ENCODE results near the gene EFNA5.

The EFNA5 gene

DNA sequence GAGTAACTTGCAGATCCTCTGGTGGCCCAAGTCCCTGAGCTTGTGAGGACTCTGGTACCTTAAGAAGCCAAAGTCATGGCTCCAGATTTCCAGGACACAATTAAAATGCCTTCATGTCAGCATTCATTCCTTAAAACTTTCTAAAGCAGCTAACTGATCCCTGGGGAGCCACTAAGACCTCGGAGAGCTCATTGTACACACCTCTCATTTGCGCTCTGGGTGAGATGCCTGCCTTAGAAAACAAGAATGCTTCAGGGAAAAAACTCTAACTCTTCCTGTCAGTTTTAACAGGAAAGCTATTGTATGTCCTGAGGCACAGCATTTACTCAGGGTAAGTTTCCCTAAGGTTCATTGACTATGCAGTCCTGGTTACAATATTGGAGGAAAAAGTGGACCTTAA, 285.0 kb downstream of the EFNA5 start:
- Histone ChIP-seq H3K9ac (no peak overlapping the region), H3K27ac (no peak overlapping the region), H3K27me3 (ENCODE audit: insufficient read depth, low read depth) (no peaks in the 10 kb centered on the region), H3K4me3 (IDR thresholded peaks at IDR 0.05; ENCODE audit: insufficient read depth, low read depth, low read length) (no peak overlapping the region), H2AFZ (ENCODE audit: low read depth) (no peak overlapping the region), H3K79me2 (ENCODE audit: insufficient read depth, low read depth) (no peaks in the 10 kb centered on the region), H3K36me3 (ENCODE audit: insufficient read depth) (no peaks in the 10 kb centered on the region), H3K4me1 (ENCODE audit: low read depth, poor library complexity, severe bottlenecking) (peaks cover 19% of the 10 kb centered on the region), H3K4me2 (no peak overlapping the region), H4K20me1 (ENCODE audit: insufficient read depth) (no peaks in the 10 kb centered on the region)
- TF ChIP-seq, protein P1, sequence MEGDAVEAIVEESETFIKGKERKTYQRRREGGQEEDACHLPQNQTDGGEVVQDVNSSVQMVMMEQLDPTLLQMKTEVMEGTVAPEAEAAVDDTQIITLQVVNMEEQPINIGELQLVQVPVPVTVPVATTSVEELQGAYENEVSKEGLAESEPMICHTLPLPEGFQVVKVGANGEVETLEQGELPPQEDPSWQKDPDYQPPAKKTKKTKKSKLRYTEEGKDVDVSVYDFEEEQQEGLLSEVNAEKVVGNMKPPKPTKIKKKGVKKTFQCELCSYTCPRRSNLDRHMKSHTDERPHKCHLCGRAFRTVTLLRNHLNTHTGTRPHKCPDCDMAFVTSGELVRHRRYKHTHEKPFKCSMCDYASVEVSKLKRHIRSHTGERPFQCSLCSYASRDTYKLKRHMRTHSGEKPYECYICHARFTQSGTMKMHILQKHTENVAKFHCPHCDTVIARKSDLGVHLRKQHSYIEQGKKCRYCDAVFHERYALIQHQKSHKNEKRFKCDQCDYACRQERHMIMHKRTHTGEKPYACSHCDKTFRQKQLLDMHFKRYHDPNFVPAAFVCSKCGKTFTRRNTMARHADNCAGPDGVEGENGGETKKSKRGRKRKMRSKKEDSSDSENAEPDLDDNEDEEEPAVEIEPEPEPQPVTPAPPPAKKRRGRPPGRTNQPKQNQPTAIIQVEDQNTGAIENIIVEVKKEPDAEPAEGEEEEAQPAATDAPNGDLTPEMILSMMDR (conservative IDR thresholded peaks at IDR 0.05; ENCODE audit: low read depth, low read length): no peak

DNA sequence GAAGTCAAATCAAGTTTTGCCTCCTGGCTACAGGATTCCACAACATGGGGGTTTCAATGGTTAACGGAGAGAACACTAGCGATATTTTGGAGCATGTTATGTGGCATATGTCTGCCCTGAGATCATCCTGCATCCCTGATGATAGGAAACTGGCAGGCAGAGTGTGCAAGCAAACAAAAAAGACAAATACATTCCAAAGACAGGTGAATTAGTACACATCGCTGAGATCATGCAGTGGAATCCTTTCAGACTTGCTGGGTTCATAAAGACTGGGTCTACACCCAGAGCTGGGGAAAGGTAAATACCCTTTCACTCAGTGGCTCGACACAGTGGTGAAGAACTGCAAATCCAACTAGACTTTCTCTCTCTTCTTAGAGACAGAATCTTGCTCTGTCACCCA, 286.5 kb downstream of the EFNA5 start:
- H3K27ac ChIP-seq: no peak overlapping the region
- H3K27me3 ChIP-seq (ENCODE audit: insufficient read depth, low read depth): no peaks in the 10 kb centered on the region
- no peaks in the 10 kb centered on the region for H4K20me1 ChIP-seq (ENCODE audit: insufficient read depth)
- no peak overlapping the region for H2AFZ ChIP-seq (ENCODE audit: low read depth)
- peaks cover 16% of the 10 kb centered on the region for H3K4me1 ChIP-seq (ENCODE audit: low read depth, poor library complexity, severe bottlenecking)
- no peaks in the 10 kb centered on the region for H3K36me3 ChIP-seq (ENCODE audit: insufficient read depth)
- no peak overlapping the region for H3K4me3 ChIP-seq (IDR thresholded peaks at IDR 0.05; ENCODE audit: insufficient read depth, low read depth, low read length)
- no peak overlapping the region for H3K4me2 ChIP-seq
- no peaks in the 10 kb centered on the region for H3K79me2 ChIP-seq (ENCODE audit: insufficient read depth, low read depth)
- H3K9ac ChIP-seq: no peak overlapping the region
- TF ChIP-seq, protein P1 (conservative IDR thresholded peaks at IDR 0.05; ENCODE audit: low read depth, low read length): no peak

DNA sequence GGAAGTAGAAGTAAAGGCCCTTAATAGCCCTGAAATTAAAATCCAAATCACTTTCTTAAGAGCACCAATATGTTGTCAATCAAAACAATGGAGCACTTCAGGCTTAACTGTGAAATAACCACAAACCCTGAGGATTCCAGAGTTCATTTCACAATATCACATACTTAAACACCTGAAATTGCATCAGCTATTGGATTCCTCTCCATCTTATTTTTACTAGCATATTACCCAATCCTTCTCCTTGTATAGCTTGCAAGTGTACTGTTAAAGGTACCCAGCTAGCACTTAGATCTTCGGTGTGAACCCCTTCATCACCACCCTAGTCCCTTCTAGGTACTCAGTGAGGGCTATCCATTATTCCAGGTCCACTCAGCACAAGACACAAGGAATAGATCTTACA, 287.3 kb downstream of the EFNA5 start:
- no peaks in the 10 kb centered on the region for H3K27me3 ChIP-seq (ENCODE audit: insufficient read depth, low read depth)

DNA sequence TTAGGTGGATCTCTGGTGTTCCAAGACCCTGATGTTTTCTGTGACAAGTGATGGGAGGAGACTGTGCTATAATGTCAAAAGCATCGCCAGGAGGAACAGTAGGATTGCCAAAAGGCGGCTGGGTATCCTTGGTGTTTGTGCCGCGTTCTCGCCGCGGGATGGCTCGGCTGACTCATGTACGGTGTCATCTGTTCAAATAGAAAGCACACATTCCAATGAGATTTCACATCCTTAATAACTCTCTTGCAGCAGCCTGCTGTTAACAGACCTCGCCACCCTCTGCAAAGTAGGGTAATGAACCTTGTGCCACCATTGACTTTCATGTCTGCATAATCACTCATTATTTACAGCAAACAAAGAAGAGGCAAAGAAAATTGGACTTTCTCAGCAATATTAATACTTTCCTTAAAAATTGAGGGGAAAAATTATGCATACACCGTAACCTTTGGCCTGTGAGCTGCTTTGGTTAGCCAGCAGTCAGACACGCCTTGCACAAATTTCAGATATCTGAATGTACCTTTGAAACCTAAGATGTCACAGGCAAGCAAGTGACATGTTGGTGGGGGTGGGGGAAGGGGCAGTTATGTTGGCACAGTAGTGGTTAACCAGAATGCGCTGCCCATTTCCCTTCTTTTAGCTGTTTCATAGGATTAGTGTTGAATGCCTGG, 289.4 kb downstream of the EFNA5 start:
- H3K27ac ChIP-seq: no peak overlapping the region

More for the DNA sequence above, 287.3 kb downstream of the EFNA5 start:
- Histone ChIP-seq H4K20me1 (ENCODE audit: insufficient read depth) (no peaks in the 10 kb centered on the region), H2AFZ (ENCODE audit: low read depth) (no peak overlapping the region), H3K4me1 (ENCODE audit: low read depth, poor library complexity, severe bottlenecking) (peaks cover 7% of the 10 kb centered on the region), H3K4me3 (IDR thresholded peaks at IDR 0.05; ENCODE audit: insufficient read depth, low read depth, low read length) (no peak overlapping the region), H3K9ac (no peak overlapping the region), H3K36me3 (ENCODE audit: insufficient read depth) (no peaks in the 10 kb centered on the region), H3K4me2 (no peak overlapping the region), H3K27ac (no peak overlapping the region), H3K79me2 (ENCODE audit: insufficient read depth, low read depth) (no peaks in the 10 kb centered on the region)
- TF ChIP-seq, protein P1 (conservative IDR thresholded peaks at IDR 0.05; ENCODE audit: low read depth, low read length): no peak

More for the DNA sequence above, 289.4 kb downstream of the EFNA5 start:
- no peaks in the 10 kb centered on the region for H3K79me2 ChIP-seq (ENCODE audit: insufficient read depth, low read depth)
- H3K4me3 ChIP-seq (IDR thresholded peaks at IDR 0.05; ENCODE audit: insufficient read depth, low read depth, low read length): no peak overlapping the region
- H3K4me2 ChIP-seq: no peak overlapping the region
- no peaks in the 10 kb centered on the region for H4K20me1 ChIP-seq (ENCODE audit: insufficient read depth)
- H3K36me3 ChIP-seq (ENCODE audit: insufficient read depth): no peaks in the 10 kb centered on the region
- no peaks in the 10 kb centered on the region for H3K4me1 ChIP-seq (ENCODE audit: low read depth, poor library complexity, severe bottlenecking)
- H3K9ac ChIP-seq: no peak overlapping the region
- no peak overlapping the region for H2AFZ ChIP-seq (ENCODE audit: low read depth)
- no peaks in the 10 kb centered on the region for H3K27me3 ChIP-seq (ENCODE audit: insufficient read depth, low read depth)
- TF ChIP-seq, protein P1 (conservative IDR thresholded peaks at IDR 0.05; ENCODE audit: low read depth, low read length): no peak
